Measurements from ENCODE around the gene VASH1. TPM values are rescaled to one million over a fixed set of nuclear protein-coding genes. Genes with fewer than 3 reads are reported as not detected.

Gene VASH1
- total and polyA plus RNA-seq, 2 experiments from 2014 or later: 0.78 to 2.8 TPM

GRCh38 chr14:76742185-76742584, 19.1 kb upstream of the VASH1 start (continued):
- no peak for TF ChIP-seq ZNF462 (CRISPR knock-in tag; IDR thresholded peaks at IDR 0.05)
- no peak for TF ChIP-seq POLR2AphosphoS5 (IDR thresholded peaks at IDR 0.05; ENCODE audit: low read depth)
- no peak for TF ChIP-seq CTCF (conservative IDR thresholded peaks at IDR 0.05; ENCODE audit: low read depth in 2 of 2)
- TF ChIP-seq ZNF331 (CRISPR knock-in tag; IDR thresholded peaks at IDR 0.05; ENCODE audit: low read depth): no peak
- TF ChIP-seq EZH2phosphoT487 (IDR thresholded peaks at IDR 0.05; ENCODE audit: unreplicated experiment): no peak
- no peak for TF ChIP-seq NANOG (IDR thresholded peaks at IDR 0.05; ENCODE audit: borderline replicate concordance)
- no peak for TF ChIP-seq ZNF114 (CRISPR knock-in tag; IDR thresholded peaks at IDR 0.05)
- no peak for TF ChIP-seq EZH2 (IDR thresholded peaks at IDR 0.05; ENCODE audit: low read depth, unreplicated experiment)
- no peak for TF ChIP-seq STAT1 (IDR thresholded peaks at IDR 0.05; ENCODE audit: unreplicated experiment)
- no peak for TF ChIP-seq CREB1 (CRISPR knock-in tag; IDR thresholded peaks at IDR 0.05; ENCODE audit: low read depth)
